ENCODE data around the gene CTCF.

The CTCF gene

DNA sequence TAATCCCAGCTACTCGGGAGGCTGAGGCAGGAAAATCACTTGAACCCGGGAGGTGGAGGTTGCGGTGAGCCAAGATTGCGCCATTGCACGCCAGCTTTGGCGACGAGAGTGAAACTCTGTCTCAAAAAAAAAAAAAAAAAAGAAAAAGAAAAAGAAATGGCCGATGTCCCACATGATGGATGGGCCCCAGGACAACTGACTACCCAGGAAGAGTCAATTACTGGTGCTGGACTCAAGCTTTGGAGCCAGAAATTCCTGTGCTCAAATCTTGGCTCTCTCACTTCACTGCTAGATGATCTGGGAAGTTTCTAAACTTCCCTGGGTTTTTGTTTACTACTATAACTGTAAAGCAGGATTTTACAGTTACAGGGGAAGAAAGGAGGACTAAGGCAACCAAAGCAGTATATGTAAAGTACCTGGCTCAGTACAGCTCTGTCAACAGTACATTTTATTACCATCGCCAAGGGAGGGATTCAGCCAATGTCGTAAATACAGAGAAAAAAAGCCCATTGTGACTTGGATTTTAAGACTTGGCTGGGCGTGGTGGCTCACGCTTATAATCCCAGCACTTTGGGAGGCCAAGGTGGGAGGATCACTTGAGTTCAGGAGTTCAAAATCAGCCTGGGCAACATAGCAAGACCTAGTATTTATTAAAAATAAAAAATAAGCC, 116.2 kb downstream of the CTCF start:
- no peak for DNase-seq (ENCODE audit: low read depth, low spot score)

DNA sequence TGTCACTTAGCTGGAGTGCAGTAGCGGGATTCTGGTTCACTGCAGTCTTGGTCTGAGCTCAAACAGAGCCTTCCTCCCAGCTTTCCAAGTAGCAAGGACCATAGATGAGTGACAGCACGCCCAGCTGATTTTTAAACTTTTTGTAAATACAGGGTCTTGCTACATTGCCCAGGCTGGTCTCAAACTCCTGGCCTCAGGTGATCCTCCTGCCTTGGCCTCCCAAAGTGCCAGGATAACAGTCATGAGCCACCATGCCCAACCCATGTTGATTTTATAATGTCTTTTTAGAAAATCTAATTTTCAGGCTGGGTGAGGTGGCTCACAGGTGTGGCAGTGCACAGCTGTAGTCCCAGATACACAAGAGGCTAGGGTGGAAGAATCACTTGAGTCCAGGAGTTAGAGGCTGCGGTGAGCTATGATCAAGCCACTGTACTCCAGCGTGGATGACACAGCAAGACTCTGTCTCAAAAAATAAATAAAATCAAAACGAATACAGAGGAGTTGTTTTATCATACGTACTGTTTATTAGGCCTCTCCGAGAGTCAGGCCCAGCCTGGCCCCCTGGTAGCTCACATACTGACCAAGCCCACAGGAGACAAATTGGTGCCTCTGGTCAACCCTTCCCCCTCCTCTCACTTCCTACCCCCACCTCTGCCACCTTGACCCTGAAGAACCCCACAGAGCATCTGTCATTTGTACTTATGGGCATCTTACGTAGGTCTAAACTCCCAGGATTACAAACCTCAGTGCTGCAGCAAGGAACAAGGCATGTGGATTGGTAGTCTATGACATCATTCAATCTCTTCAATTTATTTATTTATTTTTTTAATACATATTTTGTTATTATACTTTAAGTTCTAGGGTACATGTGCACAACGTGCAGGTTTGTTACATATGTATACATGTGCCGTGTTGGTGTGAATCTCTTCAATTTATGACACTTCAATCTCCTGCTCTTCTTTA, 117.9 kb downstream of the CTCF start:
- DNase-seq (ENCODE audit: low read depth, low spot score): no peak

DNA sequence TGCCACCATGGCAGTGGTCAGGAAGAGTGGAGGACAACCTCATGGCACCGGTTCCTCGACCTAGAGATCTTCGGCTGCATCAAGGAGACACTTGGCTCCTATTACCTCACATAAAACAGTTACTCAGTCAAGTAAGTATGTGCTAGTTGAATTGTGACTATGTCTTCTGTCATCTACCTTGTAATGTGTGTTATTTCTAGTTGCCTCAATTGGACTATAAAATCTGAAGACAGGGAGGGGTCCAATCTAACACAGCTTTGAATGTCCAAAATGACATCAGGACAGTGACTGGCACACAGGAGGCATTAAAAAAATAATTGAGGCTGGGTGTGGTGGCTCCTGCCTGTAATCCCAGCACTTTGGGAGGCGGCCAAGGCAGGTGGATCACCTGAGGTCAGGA, 121.4 kb downstream of the CTCF start:
- DNase-seq (ENCODE audit: low read depth, low spot score): no peak

DNA sequence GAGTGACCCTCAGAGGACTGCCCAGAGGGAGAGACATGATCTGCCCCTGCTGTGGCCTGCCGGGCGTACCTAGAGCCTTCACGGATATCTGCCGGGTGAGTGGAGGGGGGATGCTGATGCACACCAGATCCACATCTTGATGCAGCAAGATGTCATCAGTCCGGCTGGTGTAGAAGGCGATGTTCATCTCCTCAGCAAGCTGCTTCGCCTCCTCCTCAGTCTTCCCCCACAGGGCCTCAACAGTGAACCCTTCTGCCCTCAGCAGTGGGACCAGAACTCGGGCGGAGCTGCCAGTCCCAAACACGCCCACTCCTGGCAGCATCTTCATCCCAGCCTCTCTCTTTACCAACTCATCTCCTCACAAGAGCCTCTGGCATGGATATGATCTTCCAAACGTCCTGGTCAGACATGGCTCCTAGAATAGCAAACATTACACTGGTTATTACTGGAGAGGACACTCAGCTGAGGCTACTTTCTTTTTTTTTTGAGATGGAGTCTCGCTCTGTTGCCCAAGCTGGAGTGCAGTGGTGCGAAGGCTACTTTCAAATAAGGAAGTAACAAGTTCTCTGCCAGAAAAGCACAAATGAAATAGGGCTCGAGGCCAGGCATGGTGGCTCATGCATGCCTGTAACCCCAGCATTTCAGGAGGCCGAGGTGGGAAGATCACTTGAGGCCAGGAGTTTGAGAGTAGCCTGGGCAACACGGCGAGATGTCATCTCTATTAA, 123.2 kb downstream of the CTCF start:
- DNase-seq (ENCODE audit: low read depth, low spot score): no peak
